Measurements from ENCODE around the gene FTSJ1.
"Not testable (repeated sequence)": the region's sequence is repeated elsewhere in the genome, so short reads cannot be mapped to it uniquely, and the experiment has no call there.

The FTSJ1 gene

GRCh38 chrX:48520455-48520854 is 44.5 kb downstream of the FTSJ1 start:
- Histone ChIP-seq H3K4me3 (ENCODE audit: low read depth, low read length) (no peak overlapping the region), H3K27me3 (replicated peaks) (no peaks in the 10 kb centered on the region), H3K27ac (no peak overlapping the region), H3K36me3 (replicated peaks) (no peaks in the 10 kb centered on the region)
- in situ Hi-C loops (cut with HindIII; ENCODE audit: low pct_ligation_motif_present, low sequenced_read_pairs): no loop called here
- no peak for TF ChIP-seq CTCF (IDR thresholded peaks at IDR 0.05; ENCODE audit: low read depth, low read length, missing control alignments)
- no peak for DNase-seq

- in situ Hi-C loops (cut with HindIII; ENCODE audit: low pct_ligation_motif_present, low sequenced_read_pairs): no loop called here
- TF ChIP-seq CTCF (IDR thresholded peaks at IDR 0.05; ENCODE audit: low read depth, low read length, missing control alignments): no peak
- Histone ChIP-seq H3K36me3 (replicated peaks) (no peaks in the 10 kb centered on the region), H3K27ac (no peak overlapping the region), H3K27me3 (replicated peaks) (no peaks in the 10 kb centered on the region), H3K4me3 (ENCODE audit: low read depth, low read length) (peak overlapping the region; percentile 69)
- DNase-seq: no peak
These were observed 45.0 kb downstream of the FTSJ1 start for GRCh38 chrX:48520976-48521352.

GRCh38 chrX:48521353-48522243 is 45.6 kb downstream of the FTSJ1 start, which contains the start of gene EBP:
TSS of gene EBP (plus strand) at chrX:48521808. CDS start at chrX:48523772, 1,964 bp downstream.
- DNase-seq: peak; percentile 81
- TF ChIP-seq CTCF (IDR thresholded peaks at IDR 0.05; ENCODE audit: low read depth, low read length, missing control alignments): no peak
- in situ Hi-C loops (cut with HindIII; ENCODE audit: low pct_ligation_motif_present, low sequenced_read_pairs): no loop called here
- Histone ChIP-seq H3K27me3 (replicated peaks) (no peaks in the 10 kb centered on the region), H3K36me3 (replicated peaks) (no peaks in the 10 kb centered on the region), H3K27ac (peak within 1 kb of the TSS; percentile 55), H3K4me3 (ENCODE audit: low read depth, low read length) (peak within 1 kb of the TSS; percentile 69)

GRCh38 chrX:48522291-48522690 is 46.3 kb downstream of the FTSJ1 start:
- Histone ChIP-seq H3K36me3 (replicated peaks) (no peaks in the 10 kb centered on the region), H3K27me3 (replicated peaks) (no peaks in the 10 kb centered on the region), H3K27ac (peak overlapping the region; percentile 55), H3K4me3 (ENCODE audit: low read depth, low read length) (peak overlapping the region; percentile 69)
- no peak for TF ChIP-seq CTCF (IDR thresholded peaks at IDR 0.05; ENCODE audit: low read depth, low read length, missing control alignments)
- in situ Hi-C loops (cut with HindIII; ENCODE audit: low pct_ligation_motif_present, low sequenced_read_pairs): no loop called here
- no peak for DNase-seq

GRCh38 chrX:48523682-48524081 is 47.7 kb downstream of the FTSJ1 start:
- H3K27ac ChIP-seq: no peak overlapping the region
- in situ Hi-C loops (cut with HindIII; ENCODE audit: low pct_ligation_motif_present, low sequenced_read_pairs): no loop called here
- DNase-seq: no peak
- H3K27me3 ChIP-seq (replicated peaks): no peaks in the 10 kb centered on the region
- H3K4me3 ChIP-seq (ENCODE audit: low read depth, low read length): no peak overlapping the region
- no peak for TF ChIP-seq CTCF (IDR thresholded peaks at IDR 0.05; ENCODE audit: low read depth, low read length, missing control alignments)
- peaks cover 2% of the 10 kb centered on the region for H3K36me3 ChIP-seq (replicated peaks)

GRCh38 chrX:48525853-48526252 is 49.9 kb downstream of the FTSJ1 start:
- in situ Hi-C loops (cut with HindIII; ENCODE audit: low pct_ligation_motif_present, low sequenced_read_pairs); H3K36me3 ChIP-seq (replicated peaks); DNase-seq; H3K27ac ChIP-seq; H3K4me3 ChIP-seq (ENCODE audit: low read depth, low read length); H3K27me3 ChIP-seq (replicated peaks): not testable (repeated sequence)
